ENCODE results near the gene RPL32. TPM values are rescaled to one million over a fixed set of nuclear protein-coding genes. Genes with fewer than 3 reads are reported as not detected.

Gene RPL32
- polyA plus RNA-seq, 1 of the 3 experiments (the other 2 are of a cell fraction) = 2,311 TPM

DNA sequence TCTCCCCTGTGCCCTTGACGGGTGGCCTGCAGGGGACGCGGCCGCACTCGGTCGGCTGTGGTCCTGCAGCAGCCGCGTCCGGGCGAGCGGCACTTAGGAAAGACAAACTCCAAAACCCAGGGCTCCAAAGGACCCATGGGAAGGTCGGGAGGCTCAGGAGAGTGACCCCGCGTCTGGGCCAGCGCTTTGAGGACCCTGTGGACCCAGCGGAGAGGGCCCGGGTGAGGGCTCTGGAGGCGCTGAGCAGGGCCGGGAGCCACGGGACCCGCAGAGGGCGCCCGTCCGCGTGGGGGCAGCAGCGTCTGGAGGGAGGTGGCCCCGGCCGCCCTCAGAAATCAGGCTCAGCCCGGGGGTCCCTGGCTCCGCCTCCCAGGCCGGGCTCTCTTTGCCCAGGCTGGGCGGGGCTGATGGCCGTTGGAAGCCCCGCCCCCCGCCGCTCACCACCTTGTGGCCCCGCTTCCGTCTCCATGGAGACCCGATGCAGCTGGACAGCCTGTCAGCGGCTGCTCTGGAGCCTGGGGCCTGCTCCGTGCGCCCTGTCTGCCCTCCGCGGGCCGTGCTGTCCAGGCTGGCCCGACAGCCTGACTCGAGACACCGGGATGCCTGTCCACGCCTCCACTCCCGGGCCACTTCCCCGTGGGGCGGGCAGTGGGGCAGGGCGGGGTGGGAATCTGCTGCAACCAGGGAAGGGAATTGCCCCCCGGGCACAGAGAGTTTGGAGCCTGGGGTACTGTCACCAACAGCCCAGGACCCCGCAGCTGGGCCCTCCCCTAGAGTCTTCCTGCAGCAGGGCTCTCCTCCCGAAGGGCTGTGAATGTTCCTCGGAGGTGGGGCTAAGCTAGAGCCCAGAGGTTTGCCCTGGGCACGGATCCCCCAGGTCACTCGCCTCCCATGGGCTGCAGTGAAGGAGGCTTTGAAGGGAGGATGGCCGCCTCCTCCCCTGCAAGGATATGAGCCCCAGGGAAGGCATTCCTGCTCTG, 34.8 kb upstream of the RPL32 start:
- TF ChIP-seq RCOR1 (IDR thresholded peaks at IDR 0.05; ENCODE audit: low read length) (no peak), MXI1 (IDR thresholded peaks at IDR 0.05; ENCODE audit: low read depth, low read length) (peak; percentile 50; the same call in 1 of the 2 replicates)
- Histone ChIP-seq H3F3A (replicated peaks; ENCODE audit: insufficient read depth) (no peaks in the 10 kb centered on the region), H3K9me3 (no peaks in the 10 kb centered on the region), H3K36me3 (replicated peaks in 1 of 2; ENCODE audit: control insufficient read depth in 1 of 2, insufficient read depth in 2 of 2, low read length in 1 of 2) (no peaks in the 10 kb centered on the region), H2AFZ (ENCODE audit: low read depth) (no peak overlapping the region), H4K20me1 (ENCODE audit: insufficient read depth) (no peaks in the 10 kb centered on the region), H3K27me3 (ENCODE audit: insufficient read depth) (no peaks in the 10 kb centered on the region; the same call in 1 of the 2 replicates), H3K9ac (no peak overlapping the region), H3K4me1 (ENCODE audit: control insufficient read depth in 1 of 2, insufficient read depth in 2 of 2, low read depth in 1 of 2, low read length in 1 of 2) (peaks cover 0 to 16% of the 10 kb centered on the region in 2 experiments; a peak in 1 of 4 replicates), H3K4me3 (ENCODE audit: low read depth in 2 of 2, low read length in 1 of 2) (peak overlapping the region in 1 of 2 experiments; percentile 30; a peak in 2 of 4 replicates), H3K9me2 (no peaks in the 10 kb centered on the region), H3K4me2 (no peak overlapping the region), H3K27ac (ENCODE audit: low read depth in 2 of 2, low read length in 1 of 2) (no peak overlapping the region), H3K79me2 (ENCODE audit: insufficient read depth) (no peaks in the 10 kb centered on the region)
- peak; percentile 93 for DNase-seq
- 57% methylated on average over 26 of the region's 60 CpGs for WGBS (ENCODE audit: low lambda C conversion rate)
- ChIA-PET CTCF (interaction anchor here (0.6 to 9.4 kb wide), 2 partner anchors 14 to 972 kb away, joined by 3 to 120 read pairs; no protein-coding TSS in a partner anchor), POLR2A (no interaction called here)

DNA sequence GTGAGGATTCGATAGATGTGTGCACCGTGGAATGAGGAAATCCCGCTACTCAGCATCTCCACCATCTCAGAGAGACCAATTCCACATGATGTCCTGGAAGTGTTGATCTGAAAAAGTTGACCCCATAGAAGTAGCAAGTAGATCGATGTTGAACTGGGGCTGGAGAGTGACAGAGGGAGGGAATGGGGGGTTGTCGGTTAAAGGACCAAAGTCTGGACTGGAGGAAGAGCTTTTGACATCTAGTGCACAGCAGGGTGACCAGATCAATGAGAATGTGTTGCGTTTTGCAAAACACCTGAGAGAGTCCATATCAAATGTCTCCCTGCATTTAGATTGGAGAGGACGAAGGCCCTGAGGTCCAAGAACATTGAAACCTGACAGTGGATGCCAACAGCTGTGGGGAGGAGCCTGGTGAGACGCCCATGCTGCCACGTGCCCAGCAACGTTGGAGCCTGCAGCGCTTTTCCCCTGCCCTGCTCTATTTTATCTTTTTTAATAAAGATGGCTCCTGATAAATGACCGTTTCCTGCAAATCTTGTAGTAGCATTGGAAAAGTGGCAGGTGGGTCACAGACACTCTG, 30.1 kb upstream of the RPL32 start:
- POLR2A ChIA-PET = no interaction called here

DNA sequence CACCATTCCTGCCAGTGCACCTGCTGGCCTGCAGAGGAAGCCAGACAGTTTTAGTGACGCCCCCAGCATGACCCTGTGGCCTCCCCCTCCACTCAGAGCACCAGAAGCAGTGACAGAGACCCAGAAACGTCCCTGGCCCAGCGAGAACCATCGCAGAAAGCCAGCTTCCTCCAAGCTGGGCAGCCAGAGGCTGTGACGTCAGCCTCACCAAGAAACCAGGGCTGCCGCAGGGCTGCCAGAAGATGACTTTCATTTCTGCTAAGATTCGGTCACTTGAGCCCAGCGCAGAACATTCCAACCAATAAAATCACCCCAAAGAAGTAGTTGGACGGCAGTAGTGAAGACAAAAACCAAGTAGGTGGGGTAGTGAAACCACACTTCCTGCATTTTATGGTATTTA, 29.6 kb upstream of the RPL32 start:
- no peak overlapping the region for H3K9ac ChIP-seq
- no peak overlapping the region for H2AFZ ChIP-seq (ENCODE audit: low read depth)
- no peak overlapping the region for H3K27ac ChIP-seq (ENCODE audit: low read depth in 2 of 2, low read length in 1 of 2)
- no peaks in the 10 kb centered on the region for H3K79me2 ChIP-seq (ENCODE audit: insufficient read depth)
- H3F3A ChIP-seq (replicated peaks; ENCODE audit: insufficient read depth) = no peaks in the 10 kb centered on the region
- CTCF ChIA-PET = interaction anchor here (1.2 to 13.3 kb wide), 3 partner anchors 9 to 113 kb away, joined by 3 to 150 read pairs (median 8); no protein-coding TSS in a partner anchor
- no peaks in the 10 kb centered on the region for H4K20me1 ChIP-seq (ENCODE audit: insufficient read depth)
- no peak for DNase-seq
- H3K9me3 ChIP-seq = no peaks in the 10 kb centered on the region
- no peak overlapping the region for H3K4me3 ChIP-seq (ENCODE audit: low read depth in 2 of 2, low read length in 1 of 2)
- no peaks in the 10 kb centered on the region for H3K36me3 ChIP-seq (replicated peaks in 1 of 2; ENCODE audit: control insufficient read depth in 1 of 2, insufficient read depth in 2 of 2, low read length in 1 of 2)
- 74% methylated on average over 6 of the region's 9 CpGs for whole genome bisulfite sequencing (ENCODE audit: low lambda C conversion rate)
- H3K27me3 ChIP-seq (ENCODE audit: insufficient read depth) = no peaks in the 10 kb centered on the region
- no peak overlapping the region for H3K4me2 ChIP-seq
- POLR2A ChIA-PET = no interaction called here
- H3K9me2 ChIP-seq = no peaks in the 10 kb centered on the region
- peaks cover 0 to 12% of the 10 kb centered on the region in 2 experiments; a peak in 1 of 4 replicates for H3K4me1 ChIP-seq (ENCODE audit: control insufficient read depth in 1 of 2, insufficient read depth in 2 of 2, low read depth in 1 of 2, low read length in 1 of 2)
- TF ChIP-seq, protein P1, sequence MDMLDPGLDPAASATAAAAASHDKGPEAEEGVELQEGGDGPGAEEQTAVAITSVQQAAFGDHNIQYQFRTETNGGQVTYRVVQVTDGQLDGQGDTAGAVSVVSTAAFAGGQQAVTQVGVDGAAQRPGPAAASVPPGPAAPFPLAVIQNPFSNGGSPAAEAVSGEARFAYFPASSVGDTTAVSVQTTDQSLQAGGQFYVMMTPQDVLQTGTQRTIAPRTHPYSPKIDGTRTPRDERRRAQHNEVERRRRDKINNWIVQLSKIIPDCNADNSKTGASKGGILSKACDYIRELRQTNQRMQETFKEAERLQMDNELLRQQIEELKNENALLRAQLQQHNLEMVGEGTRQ (IDR thresholded peaks at IDR 0.05; ENCODE audit: borderline replicate concordance, low read depth, low read length) = no peak
- TF ChIP-seq CHD2 (IDR thresholded peaks at IDR 0.05; ENCODE audit: low read length, partially characterized antibody) (no peak), ELF1 (IDR thresholded peaks at IDR 0.05) (no peak), TEAD4 (IDR thresholded peaks at IDR 0.05; ENCODE audit: borderline replicate concordance, insufficient read depth) (no peak), FOXJ3 (CRISPR knock-in tag; IDR thresholded peaks at IDR 0.05) (no peak), RXRA (IDR thresholded peaks at IDR 0.05; ENCODE audit: borderline replicate concordance, low read depth) (no peak), NFIC (IDR thresholded peaks at IDR 0.05; ENCODE audit: borderline replicate concordance) (no peak), GATA2 (CRISPR knock-in tag; IDR thresholded peaks at IDR 0.05) (no peak)
- TF ChIP-seq, protein P2, sequence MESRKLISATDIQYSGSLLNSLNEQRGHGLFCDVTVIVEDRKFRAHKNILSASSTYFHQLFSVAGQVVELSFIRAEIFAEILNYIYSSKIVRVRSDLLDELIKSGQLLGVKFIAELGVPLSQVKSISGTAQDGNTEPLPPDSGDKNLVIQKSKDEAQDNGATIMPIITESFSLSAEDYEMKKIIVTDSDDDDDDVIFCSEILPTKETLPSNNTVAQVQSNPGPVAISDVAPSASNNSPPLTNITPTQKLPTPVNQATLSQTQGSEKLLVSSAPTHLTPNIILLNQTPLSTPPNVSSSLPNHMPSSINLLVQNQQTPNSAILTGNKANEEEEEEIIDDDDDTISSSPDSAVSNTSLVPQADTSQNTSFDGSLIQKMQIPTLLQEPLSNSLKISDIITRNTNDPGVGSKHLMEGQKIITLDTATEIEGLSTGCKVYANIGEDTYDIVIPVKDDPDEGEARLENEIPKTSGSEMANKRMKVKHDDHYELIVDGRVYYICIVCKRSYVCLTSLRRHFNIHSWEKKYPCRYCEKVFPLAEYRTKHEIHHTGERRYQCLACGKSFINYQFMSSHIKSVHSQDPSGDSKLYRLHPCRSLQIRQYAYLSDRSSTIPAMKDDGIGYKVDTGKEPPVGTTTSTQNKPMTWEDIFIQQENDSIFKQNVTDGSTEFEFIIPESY (IDR thresholded peaks at IDR 0.05; ENCODE audit: borderline replicate concordance, low read depth) = no peak
- TF ChIP-seq, protein P3, sequence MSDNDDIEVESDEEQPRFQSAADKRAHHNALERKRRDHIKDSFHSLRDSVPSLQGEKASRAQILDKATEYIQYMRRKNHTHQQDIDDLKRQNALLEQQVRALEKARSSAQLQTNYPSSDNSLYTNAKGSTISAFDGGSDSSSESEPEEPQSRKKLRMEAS (IDR thresholded peaks at IDR 0.05; ENCODE audit: low read depth) = no peak
- TF ChIP-seq, protein P4, sequence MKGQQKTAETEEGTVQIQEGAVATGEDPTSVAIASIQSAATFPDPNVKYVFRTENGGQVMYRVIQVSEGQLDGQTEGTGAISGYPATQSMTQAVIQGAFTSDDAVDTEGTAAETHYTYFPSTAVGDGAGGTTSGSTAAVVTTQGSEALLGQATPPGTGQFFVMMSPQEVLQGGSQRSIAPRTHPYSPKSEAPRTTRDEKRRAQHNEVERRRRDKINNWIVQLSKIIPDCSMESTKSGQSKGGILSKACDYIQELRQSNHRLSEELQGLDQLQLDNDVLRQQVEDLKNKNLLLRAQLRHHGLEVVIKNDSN (IDR thresholded peaks at IDR 0.05; ENCODE audit: borderline replicate concordance, low read depth) = no peak

More for the DNA sequence above, 30.1 kb upstream of the RPL32 start:
- no peaks in the 10 kb centered on the region for H3F3A ChIP-seq (replicated peaks; ENCODE audit: insufficient read depth)
- H3K79me2 ChIP-seq (ENCODE audit: insufficient read depth) = no peaks in the 10 kb centered on the region
- no peak overlapping the region for H3K27ac ChIP-seq (ENCODE audit: low read depth in 2 of 2, low read length in 1 of 2)
- no peaks in the 10 kb centered on the region for H3K27me3 ChIP-seq (ENCODE audit: insufficient read depth)
- H3K4me3 ChIP-seq (ENCODE audit: low read depth in 2 of 2, low read length in 1 of 2) = no peak overlapping the region
- no peak overlapping the region for H3K4me2 ChIP-seq
- DNase-seq = no peak
- no peak overlapping the region for H2AFZ ChIP-seq (ENCODE audit: low read depth)
- no peaks in the 10 kb centered on the region for H3K36me3 ChIP-seq (replicated peaks in 1 of 2; ENCODE audit: control insufficient read depth in 1 of 2, insufficient read depth in 2 of 2, low read length in 1 of 2)
- H3K9ac ChIP-seq = no peak overlapping the region
- TF ChIP-seq EP300 (IDR thresholded peaks at IDR 0.05; ENCODE audit: borderline replicate concordance in 1 of 2, low read depth in 1 of 2, low read length in 1 of 2) (no peak), GATA2 (CRISPR knock-in tag; IDR thresholded peaks at IDR 0.05) (peak; percentile 15; the same call in 1 of the 2 replicates)
- H3K9me3 ChIP-seq = no peaks in the 10 kb centered on the region
- CTCF ChIA-PET = interaction anchor here (1.2 to 13.3 kb wide), 2 partner anchors 8 to 20 kb away, joined by 3 to 150 read pairs; no protein-coding TSS in a partner anchor
- H3K4me1 ChIP-seq (ENCODE audit: control insufficient read depth in 1 of 2, insufficient read depth in 2 of 2, low read depth in 1 of 2, low read length in 1 of 2) = peaks cover 0 to 15% of the 10 kb centered on the region in 2 experiments; a peak in 1 of 4 replicates
- H3K9me2 ChIP-seq = no peaks in the 10 kb centered on the region
- WGBS (ENCODE audit: low lambda C conversion rate) = 63% methylated on average over 12 of the region's 12 CpGs
- no peaks in the 10 kb centered on the region for H4K20me1 ChIP-seq (ENCODE audit: insufficient read depth)

All from SK-N-SH (cell line).